ENCODE data around the gene RGS16.

- no peak for TF ChIP-seq CTCF (conservative IDR thresholded peaks at IDR 0.05; ENCODE audit: low read length)
- no peak for TF ChIP-seq EZH2phosphoT487 (IDR thresholded peaks at IDR 0.05; ENCODE audit: borderline replicate concordance, low read depth, low read length)
Observed at GRCh38 chr1:182552527-182552926, 51.7 kb downstream of the RGS16 start.

Data from OCI-LY7 (cell line).